GM12878 (cell line): ENCODE data around the gene FEZF2. TPM values are rescaled to one million over a fixed set of nuclear protein-coding genes. Genes with fewer than 3 reads are reported as not detected.

Experiments
- ATAC-seq: fragments of 200-7000 bp; cut with Tn5 transposase; 3 replicates; pipeline ENCODE4 v1.9.1; 2020; ENCODE audit warnings: mild to moderate bottlenecking, moderate library complexity
- BruUV-seq: library from RNA; stranded (reverse); fragments of 400-500 nt; replicated peaks from 2 replicates; lab custom pipeline; 2021; lab: Mats Ljungman, UMichigan
- CTCF ChIA-PET: fragments of 300-600 bp; sonication (Branson Sonifier 250); formaldehyde crosslinking; extraction: SDS; loops from one replicate; lab custom pipeline; 2021; ENCODE audit warnings: inconsistent platforms; lab: Yijun Ruan, JAX
- POLR2A ChIA-PET: fragments of 350-600 bp; formaldehyde crosslinking; extraction: SDS; loops from one replicate; lab custom pipeline; 2021; ENCODE audit warnings: inconsistent platforms; lab: Charles Lee
- RAD21 ChIA-PET: fragments of 300-600 bp; sonication (Branson Sonifier 250); formaldehyde crosslinking; loops from one replicate; lab custom pipeline; 2023; ENCODE audit warnings: antibody characterized with exemption; ENCODE audit not compliant: unreplicated experiment; lab: Charles Lee
- SMC1A ChIA-PET: fragments of 300-600 bp; sonication (Branson Sonifier 250); formaldehyde crosslinking; loops from one replicate; lab custom pipeline; 2023; ENCODE audit not compliant: unreplicated experiment, uncharacterized antibody; lab: Charles Lee
- DNase-seq: peaks from one replicate; pipeline ENCODE4 v3.0.0-alpha.2; 2011; ENCODE audit warnings: low read depth, low spot score
- FAIRE-seq: peaks from 3 replicates; lab custom pipeline; 2011; peaks lifted over from hg19 to GRCh38; lab: Jason Lieb, UNC
- H2AFZ ChIP-seq: 2 replicates; pipeline ENCODE4 v1.6.0; 2011; ENCODE audit warnings: low read depth, low read length, control low read depth; ENCODE audit not compliant: control insufficient read depth
- H3K27ac ChIP-seq: 2 replicates; pipeline ENCODE4 v1.5.1; 2011; ENCODE audit warnings: control low read depth; ENCODE audit not compliant: control insufficient read depth, insufficient read depth
- H3K27me3 ChIP-seq, 2 experiments: replicated peaks in 1 of 2; 2 replicates each; pipeline versions ENCODE4 v1.6.0 to v1.6.1; 2011; ENCODE audit warnings: low read length in 1 of 2; ENCODE audit not compliant: control insufficient read depth in 2 of 2, insufficient read depth in 2 of 2
- H3K36me3 ChIP-seq, 2 experiments: 2 replicates each; pipeline ENCODE4 v1.5.1; 2011; ENCODE audit warnings: low read length in 1 of 2; ENCODE audit not compliant: control insufficient read depth in 2 of 2, insufficient read depth in 2 of 2
- H3K4me1 ChIP-seq: 2 replicates; pipeline ENCODE4 v1.6.1; 2011; ENCODE audit warnings: mild to moderate bottlenecking, low read length, moderate library complexity, mixed read lengths; ENCODE audit not compliant: control insufficient read depth, insufficient read depth
- H3K4me2 ChIP-seq: 2 replicates; pipeline ENCODE4 v1.6.0; 2011; ENCODE audit warnings: control low read depth; ENCODE audit not compliant: control insufficient read depth, insufficient read depth
- H3K4me3 ChIP-seq: fragments of 200-600 bp; sonication (generic); 2 replicates; pipeline ENCODE4 v1.5.1; 2016
- H3K79me2 ChIP-seq: 2 replicates; pipeline ENCODE4 v1.6.0; 2011; ENCODE audit warnings: low read length; ENCODE audit not compliant: control insufficient read depth, insufficient read depth
- H3K9ac ChIP-seq: 2 replicates; pipeline ENCODE4 v1.8.0; 2011; ENCODE audit warnings: low read length, control low read depth, mixed read lengths; ENCODE audit not compliant: control insufficient read depth, insufficient read depth
- H3K9me3 ChIP-seq: replicated peaks from 3 replicates; pipeline ENCODE4 v1.5.1; 2011; ENCODE audit warnings: mild to moderate bottlenecking, low read length; ENCODE audit not compliant: control insufficient read depth, insufficient read depth
- H4K20me1 ChIP-seq: 2 replicates; pipeline ENCODE4 v1.6.0; 2011; ENCODE audit not compliant: control insufficient read depth, insufficient read depth
- MXI1 ChIP-seq: fragments of 150-350 bp; IDR thresholded peaks from 2 replicates; pipeline ENCODE4 v1.6.1; 2011; ENCODE audit warnings: low read depth, mild to moderate bottlenecking, inconsistent platforms, low read length, improper control_type of control experiment
- TARDBP ChIP-seq: IDR thresholded peaks from 2 replicates; pipeline ENCODE4 v1.6.1; 2016; ENCODE audit warnings: borderline replicate concordance
- WGBS: methylation state at CpG from one replicate; pipeline ENCODE4 v1.1.6; 2016; ENCODE audit warnings: low lambda C conversion rate; ENCODE audit not compliant: insufficient replicate concordance, insufficient coverage; ENCODE audit errors: missing lambda C conversion rate; 5-methylcytosine and 5-hydroxymethylcytosine counted together
- in situ Hi-C: fragments of 300-500 bp; cut with MboI; formaldehyde crosslinking; loops from 9 replicates; pipeline ENCODE4 v1.14.3; 2018; ENCODE audit warnings: mixed read lengths
- intact Hi-C: fragments of 100-400 bp; cut with micrococcal nuclease; formaldehyde crosslinking; loops from one replicate; pipeline ENCODE4 v1.14.2; 2022; ENCODE audit not compliant: unreplicated experiment
- polyA plus RNA-seq, 11 experiments: library from polyadenylated mRNA; depleted of rRNA in 4 of 11; unstranded in 6 of 11; stranded (reverse) in 5 of 11; fragments of >200 nt; fragmentation: Nextera tagmentation in 4 of 11; fragmentation: Illumina TruSeq in 1 of 11; extraction: Ambion mirVana in 4 of 11; extraction: Trizol in 1 of 11; gene quantifications; 1 replicate in 1 of 11; 2 replicates in 10 of 11; pipeline versions ENCODE4 v1.2.1 to v1.2.3, GENCODE V29; 2011 to 2016; ENCODE audit warnings: inconsistent platforms in 2 of 11, missing spikeins in 2 of 11, low read depth in 1 of 11
- total RNA-seq, 4 experiments: library from RNA; depleted of rRNA in 3 of 4; stranded (reverse); fragments of >200 nt in 3 of 4; fragmentation: Illumina TruSeq in 1 of 4; extraction: Trizol in 1 of 4; gene quantifications; 2 replicates each; pipeline versions ENCODE4 v1.2.1 to v1.2.3, GENCODE V29; 2013 to 2021
- TF ChIP-seq, protein P1 (sequence below): fragments of 150-350 bp; IDR thresholded peaks from 2 replicates; pipeline ENCODE4 v1.6.1; 2016; ENCODE audit warnings: low read depth, low read length

The FEZF2 gene
- total and polyA plus RNA-seq, 10 of the 15 experiments (the other 5 are each of a cell fraction or from before 2014, with no cell fraction given): not detected

DNA sequence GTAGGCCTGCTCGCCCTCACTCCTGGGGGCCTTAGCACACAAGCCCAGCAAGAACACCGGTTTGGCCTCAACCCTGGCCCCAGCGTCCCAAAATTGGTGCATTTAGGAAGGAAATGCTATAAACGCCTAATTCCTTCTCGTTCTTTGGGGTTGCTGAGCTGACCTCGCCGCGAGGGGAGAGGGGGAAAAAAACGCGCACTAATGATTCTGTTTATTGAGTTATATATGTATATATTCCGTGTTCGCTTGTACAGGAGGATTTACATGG, 3.9 kb downstream of the FEZF2 start:
- Histone ChIP-seq H3K27me3 (peaks cover 8 to 14% of the 10 kb centered on the region in 2 experiments), H3K4me2 (no peak overlapping the region), H3K79me2 (no peaks in the 10 kb centered on the region), H3K27ac (no peak overlapping the region), H3K36me3 (no peaks in the 10 kb centered on the region), H4K20me1 (no peaks in the 10 kb centered on the region), H3K9me3 (no peaks in the 10 kb centered on the region), H3K4me3 (no peak overlapping the region), H2AFZ (no peak overlapping the region), H3K4me1 (no peaks in the 10 kb centered on the region), H3K9ac (no peak overlapping the region)
- no peak for FAIRE-seq
- TF ChIP-seq MXI1: no peak
- TF ChIP-seq TARDBP: no peak
- TF ChIP-seq, protein P1, sequence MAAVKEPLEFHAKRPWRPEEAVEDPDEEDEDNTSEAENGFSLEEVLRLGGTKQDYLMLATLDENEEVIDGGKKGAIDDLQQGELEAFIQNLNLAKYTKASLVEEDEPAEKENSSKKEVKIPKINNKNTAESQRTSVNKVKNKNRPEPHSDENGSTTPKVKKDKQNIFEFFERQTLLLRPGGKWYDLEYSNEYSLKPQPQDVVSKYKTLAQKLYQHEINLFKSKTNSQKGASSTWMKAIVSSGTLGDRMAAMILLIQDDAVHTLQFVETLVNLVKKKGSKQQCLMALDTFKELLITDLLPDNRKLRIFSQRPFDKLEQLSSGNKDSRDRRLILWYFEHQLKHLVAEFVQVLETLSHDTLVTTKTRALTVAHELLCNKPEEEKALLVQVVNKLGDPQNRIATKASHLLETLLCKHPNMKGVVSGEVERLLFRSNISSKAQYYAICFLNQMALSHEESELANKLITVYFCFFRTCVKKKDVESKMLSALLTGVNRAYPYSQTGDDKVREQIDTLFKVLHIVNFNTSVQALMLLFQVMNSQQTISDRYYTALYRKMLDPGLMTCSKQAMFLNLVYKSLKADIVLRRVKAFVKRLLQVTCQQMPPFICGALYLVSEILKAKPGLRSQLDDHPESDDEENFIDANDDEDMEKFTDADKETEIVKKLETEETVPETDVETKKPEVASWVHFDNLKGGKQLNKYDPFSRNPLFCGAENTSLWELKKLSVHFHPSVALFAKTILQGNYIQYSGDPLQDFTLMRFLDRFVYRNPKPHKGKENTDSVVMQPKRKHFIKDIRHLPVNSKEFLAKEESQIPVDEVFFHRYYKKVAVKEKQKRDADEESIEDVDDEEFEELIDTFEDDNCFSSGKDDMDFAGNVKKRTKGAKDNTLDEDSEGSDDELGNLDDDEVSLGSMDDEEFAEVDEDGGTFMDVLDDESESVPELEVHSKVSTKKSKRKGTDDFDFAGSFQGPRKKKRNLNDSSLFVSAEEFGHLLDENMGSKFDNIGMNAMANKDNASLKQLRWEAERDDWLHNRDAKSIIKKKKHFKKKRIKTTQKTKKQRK: no peak
- no TSS peak for BruUV-seq
- DNase-seq: no peak
- ChIA-PET SMC1A (no interaction called here), RAD21 (no interaction called here), POLR2A (no interaction called here), CTCF (interaction anchor here (0.7 kb wide), 1 partner anchor 124 kb away, joined by 3 read pairs; no protein-coding TSS in a partner anchor)
- WGBS: 49% methylated on average over 12 of the region's 12 CpGs
- intact Hi-C loops: no loop called here
- no peak for ATAC-seq
- in situ Hi-C loops: no loop called here
